IPS-18c (cell line): ENCODE measurements around the gene WWOX.

Experiments used
- H3K4me3 ChIP-seq: 2 replicates; pipeline ENCODE4 v1.7.0; 2013; ENCODE audit warnings: low read depth, mild to moderate bottlenecking, low read length, moderate library complexity; ENCODE audit not compliant: insufficient read depth
- H3K9me3 ChIP-seq: one replicate; pipeline ENCODE4 v1.6.1; 2013; ENCODE audit warnings: mild to moderate bottlenecking, low read length, moderate library complexity; ENCODE audit not compliant: control insufficient read depth, insufficient read depth

The WWOX gene

DNA sequence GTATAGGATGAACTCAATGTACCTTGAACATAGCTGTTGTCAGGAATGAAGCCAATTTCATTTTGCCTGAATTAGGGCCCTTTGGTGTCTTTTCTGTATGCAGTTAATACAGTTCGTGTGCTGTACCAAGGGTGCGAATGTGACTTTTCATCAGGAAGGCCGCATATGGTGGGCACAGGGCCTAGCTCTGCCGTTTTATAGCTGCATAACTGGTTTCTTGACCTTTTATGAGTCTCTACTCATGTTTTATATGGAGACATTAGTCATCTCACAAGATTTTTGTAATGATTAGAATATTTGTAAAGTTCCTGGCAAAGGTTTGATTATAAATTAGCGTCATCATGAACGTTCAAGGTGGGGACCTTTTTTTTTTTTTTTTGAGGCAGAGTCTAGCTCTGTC, 989.5 kb downstream of the WWOX start:
- no peaks in the 10 kb centered on the region for H3K9me3 ChIP-seq
- H3K4me3 ChIP-seq, result no peak overlapping the region

DNA sequence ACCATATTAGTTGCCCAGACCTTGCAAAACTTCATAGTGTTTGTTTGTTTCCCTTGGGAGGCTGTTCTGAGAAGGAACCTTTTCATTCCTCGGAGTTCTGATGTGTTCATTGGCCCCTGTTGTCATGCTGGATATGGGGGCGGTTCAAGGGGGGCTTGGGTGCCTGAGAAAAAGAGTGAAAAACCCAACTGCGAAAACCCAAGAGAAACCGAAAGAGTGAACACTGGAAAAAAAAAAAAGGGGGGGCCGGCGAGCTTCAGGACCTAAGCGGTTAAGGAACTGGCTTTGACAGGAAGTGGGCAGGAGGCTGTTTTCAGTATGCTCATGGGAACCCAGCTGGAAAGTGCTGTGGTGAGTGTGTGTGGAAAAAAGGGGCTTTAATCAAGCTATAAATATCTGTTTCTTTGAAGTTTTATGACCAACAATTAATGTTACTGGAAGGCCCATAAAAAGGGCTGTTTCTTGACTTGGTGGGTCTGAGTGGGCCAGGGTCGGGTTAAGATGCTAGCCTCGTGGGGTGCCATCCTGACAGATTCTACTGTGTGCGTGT, 990.4 kb downstream of the WWOX start:
- no peaks in the 10 kb centered on the region for H3K9me3 ChIP-seq
- H3K4me3 ChIP-seq, result no peak overlapping the region

DNA sequence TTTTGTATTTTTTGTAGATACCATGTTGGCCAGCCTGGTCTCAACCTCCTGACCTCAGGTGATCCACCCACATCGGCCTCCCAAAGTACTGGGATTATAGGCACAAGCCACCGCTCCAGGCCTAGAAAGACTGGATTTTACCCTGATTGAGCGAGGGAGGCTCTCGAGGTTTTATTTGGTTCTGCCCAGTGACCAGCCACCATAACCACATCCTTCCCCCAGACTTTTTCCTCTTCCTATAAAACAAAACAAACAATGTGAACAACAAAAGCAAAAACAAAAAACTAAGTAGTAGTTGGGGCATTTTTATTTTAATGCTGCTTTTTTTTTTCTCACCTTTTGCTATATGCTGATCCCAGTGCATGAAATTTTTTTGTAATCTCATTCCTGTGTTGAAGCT, 991.5 kb downstream of the WWOX start:
- Histone ChIP-seq H3K9me3 (no peaks in the 10 kb centered on the region), H3K4me3 (no peak overlapping the region)

DNA sequence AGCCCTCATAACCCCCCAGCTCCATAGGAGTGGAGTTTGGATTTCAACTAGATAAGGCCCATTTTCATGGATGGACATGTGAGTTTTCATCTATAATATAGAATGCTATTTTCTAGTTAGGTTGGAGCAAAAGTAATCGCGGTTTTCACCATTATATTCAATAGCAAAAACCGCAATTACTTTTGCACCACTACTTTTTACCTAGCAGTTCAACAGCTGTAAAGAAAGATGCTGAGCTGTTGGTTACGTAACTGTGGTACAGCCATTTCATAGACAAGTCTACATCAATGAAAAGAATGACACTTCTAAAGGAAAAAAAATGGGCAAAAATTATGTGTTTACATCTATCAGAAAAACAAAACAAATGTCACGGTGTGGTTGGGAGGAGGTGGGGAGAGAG, 993.4 kb downstream of the WWOX start:
- H3K9me3 ChIP-seq, result no peaks in the 10 kb centered on the region
- H3K4me3 ChIP-seq, result no peak overlapping the region

DNA sequence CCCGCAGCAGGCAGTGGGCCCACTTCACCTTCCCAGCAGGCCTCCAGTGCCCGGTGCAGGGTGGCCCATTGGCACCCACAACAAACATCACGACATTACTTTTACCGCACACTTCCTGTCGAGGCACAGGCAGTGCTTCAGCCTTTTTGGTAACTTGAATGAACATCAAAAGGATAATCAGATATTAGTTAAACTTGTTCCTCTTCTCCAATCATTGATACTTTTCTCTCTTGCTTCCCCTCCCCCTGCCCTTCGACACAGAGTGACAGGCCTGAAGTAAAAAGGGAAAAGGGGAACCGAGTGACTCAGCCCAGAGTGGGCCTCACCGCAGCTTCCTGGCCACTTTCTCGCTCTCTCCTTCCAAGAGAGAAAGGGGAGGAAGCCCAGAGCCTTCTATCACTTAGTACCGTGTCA, 994.1 kb downstream of the WWOX start:
- no peaks in the 10 kb centered on the region for H3K9me3 ChIP-seq
- no peak overlapping the region for H3K4me3 ChIP-seq

DNA sequence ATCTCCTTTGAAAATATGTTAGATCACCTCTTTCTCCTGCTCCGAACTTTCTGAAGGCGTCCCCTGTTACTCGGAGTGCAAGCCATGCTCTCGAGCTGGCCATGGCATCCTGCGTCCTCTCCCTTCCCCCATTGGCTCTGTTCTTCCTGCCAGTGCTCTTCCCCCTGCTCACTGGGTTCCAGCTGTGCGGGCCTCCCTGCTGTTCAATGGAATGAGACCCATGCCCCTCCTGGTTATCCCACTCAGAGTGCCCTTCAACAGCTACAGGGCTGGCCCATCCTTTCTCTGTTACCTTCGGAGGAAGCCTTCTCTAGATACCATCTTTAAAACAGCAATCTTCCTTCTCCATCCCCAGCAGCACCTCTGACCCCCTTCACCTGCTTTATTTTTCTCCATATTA, 996.8 kb downstream of the WWOX start:
- no peaks in the 10 kb centered on the region for H3K9me3 ChIP-seq
- H3K4me3 ChIP-seq, result no peak overlapping the region

DNA sequence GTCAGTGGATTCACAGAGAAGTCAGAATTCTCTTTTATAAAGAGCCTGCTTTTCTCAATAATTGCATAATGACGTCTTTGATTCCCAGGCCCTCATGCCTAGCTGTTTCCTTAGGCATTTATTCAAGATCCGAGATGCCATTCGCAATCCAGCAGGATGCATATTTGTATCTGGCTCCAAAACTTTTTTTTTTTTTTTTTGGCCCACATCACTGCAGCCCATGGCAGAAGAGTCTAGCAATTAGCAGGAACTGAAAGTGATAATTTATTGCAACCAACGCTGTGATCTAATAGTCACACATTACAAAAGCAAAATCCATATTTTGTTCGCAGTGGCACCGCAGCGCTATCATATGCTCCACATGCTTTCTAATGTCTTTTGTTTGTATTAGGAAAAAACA, 997.7 kb downstream of the WWOX start:
- Histone ChIP-seq H3K4me3 (no peak overlapping the region), H3K9me3 (no peaks in the 10 kb centered on the region)

DNA sequence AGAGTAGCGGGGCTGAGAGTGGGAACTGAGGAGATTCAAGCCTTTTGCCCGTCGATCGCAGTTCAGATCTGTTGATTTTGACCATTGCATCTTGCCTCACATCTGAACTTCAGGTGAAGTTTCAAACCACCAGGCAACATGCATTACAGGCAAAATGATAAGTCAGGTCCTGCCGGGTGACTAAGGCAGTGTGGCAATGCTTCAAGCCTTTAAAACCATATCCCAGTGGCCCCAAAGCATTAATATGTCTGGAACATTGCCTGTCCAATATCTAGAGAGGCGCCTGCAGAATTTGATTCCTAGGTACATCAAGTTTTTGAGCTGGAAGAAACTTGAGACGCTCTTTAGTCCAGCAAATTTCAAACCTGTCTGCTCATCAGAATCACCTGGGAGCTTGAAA, 998.3 kb downstream of the WWOX start:
- H3K9me3 ChIP-seq, result no peaks in the 10 kb centered on the region
- no peak overlapping the region for H3K4me3 ChIP-seq

DNA sequence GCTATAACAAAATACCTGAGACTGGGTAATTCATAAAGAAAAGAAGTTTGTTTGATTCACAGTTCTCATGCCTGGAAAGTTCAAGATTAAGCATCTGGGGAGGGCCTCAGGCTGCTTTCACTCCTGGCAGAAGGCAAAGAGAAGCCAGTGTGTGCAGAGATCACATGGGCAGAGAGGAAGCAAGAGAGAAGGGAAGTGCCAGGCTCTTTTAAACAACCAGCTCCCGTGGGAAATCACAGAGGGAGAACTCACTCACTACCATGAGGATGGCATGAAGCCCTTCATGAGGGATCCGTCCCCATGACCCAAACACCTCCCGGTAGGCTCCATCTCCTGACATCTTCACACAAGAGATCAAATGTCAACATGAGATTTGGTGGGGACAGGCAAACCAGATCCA, 999.5 kb downstream of the WWOX start:
- Histone ChIP-seq H3K9me3 (no peaks in the 10 kb centered on the region), H3K4me3 (no peak overlapping the region)

DNA sequence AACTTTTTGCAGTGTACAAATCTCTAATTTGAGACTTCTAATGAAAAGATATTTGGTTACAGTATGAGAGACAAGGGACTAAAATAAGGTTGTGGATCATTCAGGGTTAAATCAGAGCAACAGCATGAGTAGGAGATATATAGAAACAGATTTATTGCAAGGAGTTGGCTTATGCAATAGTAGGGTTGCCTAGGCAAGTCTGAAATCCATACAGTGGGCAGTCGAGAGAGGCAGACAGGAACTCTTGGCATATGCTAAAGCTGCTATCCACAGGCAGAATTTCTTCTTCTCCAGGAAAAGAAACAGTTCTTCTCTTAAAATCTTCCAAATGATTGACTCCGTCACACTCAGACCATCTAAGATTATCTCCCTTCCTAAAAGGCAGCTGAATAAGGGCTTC, 1000.3 kb downstream of the WWOX start:
- Histone ChIP-seq H3K4me3 (no peak overlapping the region), H3K9me3 (no peaks in the 10 kb centered on the region)

DNA sequence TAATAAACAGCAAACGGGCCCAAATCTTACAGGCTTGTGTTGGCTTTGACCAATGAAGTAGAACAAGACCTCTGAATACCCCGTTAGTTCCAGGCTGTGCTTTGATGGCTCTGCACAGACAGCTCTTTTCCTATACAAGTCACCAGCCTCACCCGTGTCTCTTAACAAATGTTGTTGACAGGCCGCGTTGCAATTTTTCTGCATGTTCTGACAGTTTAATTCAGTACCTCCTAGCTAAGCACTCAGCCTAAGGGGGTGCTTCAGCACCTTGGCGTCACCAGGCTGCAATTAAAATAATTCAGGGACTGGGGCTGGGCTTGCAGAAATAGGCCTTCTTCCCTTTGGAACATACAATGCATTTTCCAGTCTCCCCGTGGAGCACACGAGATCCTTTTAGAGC, 1001.0 kb downstream of the WWOX start:
- Histone ChIP-seq H3K9me3 (no peaks in the 10 kb centered on the region), H3K4me3 (no peak overlapping the region)

DNA sequence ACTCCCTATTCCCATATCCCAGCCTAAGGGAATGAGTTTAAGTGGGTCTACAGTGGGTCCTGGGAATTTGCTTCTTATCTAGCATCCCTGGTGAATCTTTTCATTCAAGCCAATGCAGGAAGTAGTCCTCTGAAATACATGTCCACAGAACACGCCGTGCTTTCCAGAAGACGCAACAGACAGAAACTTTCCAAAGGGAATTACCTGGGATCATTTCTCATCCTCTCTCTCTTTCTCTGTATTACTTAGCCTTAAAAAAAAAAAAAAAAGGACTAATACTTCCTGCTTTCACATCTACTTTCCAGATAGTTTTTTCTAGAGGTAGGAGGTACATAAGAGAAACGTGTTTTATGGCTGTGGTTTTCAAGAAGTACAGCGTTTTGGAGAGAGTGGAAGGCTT, 1002.0 kb downstream of the WWOX start:
- Histone ChIP-seq H3K4me3 (no peak overlapping the region), H3K9me3 (no peaks in the 10 kb centered on the region)

DNA sequence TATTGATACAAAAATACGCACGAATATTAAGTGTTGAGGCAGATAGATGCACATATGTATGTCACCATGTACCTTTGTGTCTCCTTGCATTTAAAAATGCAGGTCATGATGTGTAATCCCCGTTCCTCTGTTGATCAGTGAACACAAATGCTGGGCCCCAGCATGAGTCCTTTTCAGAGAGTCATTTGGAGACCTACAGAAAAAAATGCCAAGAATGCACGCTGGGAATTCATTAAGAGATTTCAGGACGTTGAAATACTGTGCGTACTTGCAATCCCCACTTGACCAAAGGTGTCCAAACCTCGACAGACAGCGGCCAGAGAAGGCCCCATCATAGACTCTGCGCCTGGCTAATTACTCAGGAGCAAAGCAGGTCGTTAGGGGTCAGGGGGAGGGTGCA, 1005.1 kb downstream of the WWOX start:
- H3K9me3 ChIP-seq, result no peaks in the 10 kb centered on the region
- H3K4me3 ChIP-seq, result no peak overlapping the region

DNA sequence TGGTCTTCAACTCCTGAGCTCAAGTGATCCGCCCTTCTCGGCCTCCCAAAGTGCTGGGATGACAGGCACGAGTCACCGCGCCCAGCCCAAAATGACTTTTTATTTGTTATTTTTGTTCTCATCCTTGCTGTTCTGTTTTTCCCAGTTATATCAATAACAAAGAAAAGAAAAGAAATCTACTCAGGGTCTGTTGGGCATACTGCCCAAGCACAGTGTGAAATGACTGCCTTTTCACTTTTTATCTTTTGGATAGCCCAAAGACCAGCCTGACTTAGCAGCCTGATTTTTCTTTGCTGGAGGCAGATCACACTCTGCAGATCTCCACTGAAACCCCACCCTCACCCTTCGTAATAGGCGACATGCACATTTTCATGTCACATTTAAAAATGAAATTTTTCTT, 1007.8 kb downstream of the WWOX start:
- no peak overlapping the region for H3K4me3 ChIP-seq
- no peaks in the 10 kb centered on the region for H3K9me3 ChIP-seq

DNA sequence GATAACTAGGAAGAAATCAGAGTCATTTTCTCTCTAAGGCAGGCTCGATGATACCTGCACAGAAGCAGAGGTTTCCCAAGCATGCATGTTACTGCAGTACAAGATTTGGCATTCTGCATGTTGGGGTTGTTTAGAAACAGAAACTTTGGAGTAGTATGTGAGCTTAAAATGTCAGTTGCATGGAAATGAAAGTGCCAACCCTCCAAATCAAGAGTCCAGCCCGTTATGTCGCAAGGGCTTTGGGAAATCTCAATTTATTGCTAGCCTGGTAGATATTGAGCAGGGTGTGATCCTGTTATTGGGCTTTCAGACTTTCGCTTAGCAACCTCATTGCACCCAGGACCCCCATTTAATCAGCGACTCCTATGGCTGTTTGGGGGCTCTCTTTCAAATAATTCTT, 1010.3 kb downstream of the WWOX start:
- no peak overlapping the region for H3K4me3 ChIP-seq
- H3K9me3 ChIP-seq, result no peaks in the 10 kb centered on the region

DNA sequence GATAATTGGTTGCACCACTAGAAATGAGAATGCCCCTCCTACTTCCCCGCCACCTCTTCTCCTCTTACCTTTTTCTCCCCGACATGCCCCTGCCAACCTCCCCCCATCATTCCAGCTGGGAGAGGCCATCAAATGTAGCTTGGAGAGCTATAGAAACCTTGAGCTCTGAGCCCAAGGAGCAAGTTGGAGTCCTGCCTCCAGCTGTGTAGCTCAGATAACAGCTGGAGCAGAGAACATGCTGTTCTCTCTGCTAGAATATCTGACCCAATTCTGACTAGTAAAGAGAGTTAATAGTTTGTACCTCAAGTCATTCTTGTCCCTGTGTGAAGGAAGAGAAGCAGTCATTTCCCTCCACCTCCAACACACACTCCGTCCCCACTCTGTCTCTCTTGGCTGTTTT, 1010.8 kb downstream of the WWOX start:
- Histone ChIP-seq H3K9me3 (no peaks in the 10 kb centered on the region), H3K4me3 (no peak overlapping the region)

DNA sequence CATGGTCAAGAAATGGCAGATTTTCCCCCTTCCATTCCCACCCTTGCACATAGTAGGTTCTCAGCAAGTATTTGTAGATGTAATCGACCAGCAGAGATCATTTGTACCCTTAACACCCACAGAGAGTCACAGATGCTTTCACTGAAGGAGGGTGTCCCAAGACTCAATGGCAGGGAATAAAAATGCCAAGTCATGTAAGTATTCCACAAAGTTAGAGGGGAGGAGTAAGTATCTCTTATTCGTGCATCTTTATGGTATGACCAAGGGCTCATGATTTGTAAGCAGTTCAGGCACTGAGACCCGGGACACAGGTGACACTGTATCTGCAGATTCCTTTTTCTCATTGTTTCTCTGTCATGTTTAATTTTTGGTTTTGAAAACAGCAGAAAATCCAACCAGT, 1011.5 kb downstream of the WWOX start:
- Histone ChIP-seq H3K9me3 (no peaks in the 10 kb centered on the region), H3K4me3 (no peak overlapping the region)

DNA sequence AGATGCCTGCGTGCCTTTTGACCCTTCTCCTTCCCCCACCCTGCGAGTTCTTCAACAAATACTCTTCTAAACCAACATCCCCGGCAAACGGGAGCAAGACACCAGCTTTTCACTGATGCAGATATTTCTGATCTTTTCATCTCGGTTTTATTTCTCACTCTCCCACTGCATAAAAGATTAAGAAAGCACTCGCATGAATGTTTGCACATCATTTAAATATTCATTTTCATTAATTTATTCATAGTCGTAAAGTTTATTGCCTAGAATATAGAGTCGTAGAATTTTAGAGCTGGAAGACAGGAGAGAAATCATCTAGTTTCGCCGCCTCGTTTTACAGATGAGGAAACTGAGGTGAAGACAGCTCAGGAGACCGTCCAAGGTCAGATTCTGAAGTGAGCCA, 1013.0 kb downstream of the WWOX start:
- Histone ChIP-seq H3K4me3 (no peak overlapping the region), H3K9me3 (peaks cover 2% of the 10 kb centered on the region)

DNA sequence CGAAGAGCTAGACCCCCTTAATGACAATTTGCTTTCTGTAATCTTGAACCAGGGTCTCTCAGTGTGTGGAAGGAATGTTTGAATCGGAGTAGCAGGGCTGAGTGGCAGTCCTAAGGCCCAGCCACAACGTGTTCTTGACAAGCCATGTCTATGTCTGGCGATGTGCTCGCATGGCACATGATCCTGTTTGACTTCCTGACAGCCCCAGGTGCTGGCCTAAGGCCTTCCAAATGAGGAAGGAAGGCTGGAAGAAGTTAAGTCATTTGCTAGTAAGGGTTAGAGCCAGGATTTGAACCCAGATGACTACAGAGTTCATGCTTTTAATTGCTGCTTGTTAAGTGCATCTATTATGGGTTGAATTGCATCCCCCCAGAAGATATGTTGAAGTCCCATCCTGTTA, 1014.4 kb downstream of the WWOX start:
- no peak overlapping the region for H3K4me3 ChIP-seq
- peaks cover 2% of the 10 kb centered on the region for H3K9me3 ChIP-seq

DNA sequence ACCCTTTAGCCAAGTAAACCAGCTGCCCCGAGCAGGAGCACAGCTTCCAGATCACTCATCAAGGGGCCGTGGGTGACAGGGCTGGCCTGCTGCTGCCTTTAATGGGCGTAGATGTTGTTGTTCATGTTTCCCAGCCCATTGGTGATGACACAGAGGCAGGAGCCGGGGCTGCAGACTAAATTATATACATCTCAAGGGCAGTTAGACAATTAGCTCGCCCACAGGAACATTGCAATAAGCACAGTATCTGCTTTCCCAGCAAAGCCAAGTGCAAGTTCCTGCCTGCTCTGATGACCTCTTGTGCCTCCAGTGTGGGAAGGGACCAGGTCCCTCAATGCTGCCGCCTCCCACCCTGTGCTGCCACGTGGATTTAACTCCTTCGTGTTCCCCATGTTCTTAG, 1015.3 kb downstream of the WWOX start:
- H3K9me3 ChIP-seq, result peaks cover 2% of the 10 kb centered on the region
- H3K4me3 ChIP-seq, result no peak overlapping the region
